Measurements from ENCODE around the gene ADORA1.

DNA sequence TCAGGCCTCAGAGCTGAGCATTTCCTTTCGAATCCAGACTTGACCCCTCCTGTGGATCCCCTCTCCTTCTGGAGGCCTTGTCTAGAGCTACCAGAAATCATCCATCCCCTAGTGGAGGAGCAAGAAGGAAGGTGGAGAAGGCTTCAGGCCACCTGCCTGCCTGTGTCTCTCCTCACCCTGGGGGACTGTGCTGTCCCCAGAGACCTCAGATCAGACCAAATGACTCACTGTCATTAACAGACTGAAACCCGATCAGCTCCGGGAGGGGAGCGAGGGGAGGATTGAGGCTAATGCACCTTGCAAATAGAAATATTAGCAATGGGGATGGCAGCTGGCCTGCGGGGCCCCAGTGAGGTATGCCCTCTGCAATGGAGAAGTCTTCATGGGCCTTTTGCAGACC, 46.0 kb downstream of the ADORA1 start:
- no peak for TF ChIP-seq CTCF (IDR thresholded peaks at IDR 0.05; ENCODE audit: low read depth, low read length, missing input control)
- no peak for TF ChIP-seq GABPA (IDR thresholded peaks at IDR 0.05 in 1 of 2, conservative IDR thresholded peaks at IDR 0.05 in 1 of 2)
- no peak for TF ChIP-seq YY1 (IDR thresholded peaks at IDR 0.05)
- no peak for TF ChIP-seq REST (IDR thresholded peaks at IDR 0.05)
- TF ChIP-seq ZBTB33 (IDR thresholded peaks at IDR 0.05), result no peak
- TF ChIP-seq RAD21 (IDR thresholded peaks at IDR 0.05), result no peak
- TF ChIP-seq EGR1 (IDR thresholded peaks at IDR 0.05; ENCODE audit: low read depth in 2 of 2), result no peak
- TF ChIP-seq TAF1 (conservative IDR thresholded peaks at IDR 0.05), result no peak
- no peak for TF ChIP-seq JUND (IDR thresholded peaks at IDR 0.05)
- no peak for TF ChIP-seq SP1 (IDR thresholded peaks at IDR 0.05)
- TF ChIP-seq, protein P1, sequence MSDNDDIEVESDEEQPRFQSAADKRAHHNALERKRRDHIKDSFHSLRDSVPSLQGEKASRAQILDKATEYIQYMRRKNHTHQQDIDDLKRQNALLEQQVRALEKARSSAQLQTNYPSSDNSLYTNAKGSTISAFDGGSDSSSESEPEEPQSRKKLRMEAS (IDR thresholded peaks at IDR 0.05), result no peak
- TF ChIP-seq, protein P2, sequence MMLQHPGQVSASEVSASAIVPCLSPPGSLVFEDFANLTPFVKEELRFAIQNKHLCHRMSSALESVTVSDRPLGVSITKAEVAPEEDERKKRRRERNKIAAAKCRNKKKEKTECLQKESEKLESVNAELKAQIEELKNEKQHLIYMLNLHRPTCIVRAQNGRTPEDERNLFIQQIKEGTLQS (IDR thresholded peaks at IDR 0.05), result no peak
- TF ChIP-seq FOXA1 (IDR thresholded peaks at IDR 0.05), result no peak
